SW 1271 (cell line): ENCODE results near the gene FTCD.
A peak's percentile ranks its signal among the peaks of the same experiment; 100 is the strongest.
"Not testable (repeated sequence)": the region's sequence is repeated elsewhere in the genome, so short reads cannot be mapped to it uniquely, and the experiment has no call there.

Experiments
- DNase-seq, 2 experiments: peaks; one replicate each; lab custom pipeline; 2025; lab: John Stamatoyannopoulos, UW

The FTCD gene

DNA sequence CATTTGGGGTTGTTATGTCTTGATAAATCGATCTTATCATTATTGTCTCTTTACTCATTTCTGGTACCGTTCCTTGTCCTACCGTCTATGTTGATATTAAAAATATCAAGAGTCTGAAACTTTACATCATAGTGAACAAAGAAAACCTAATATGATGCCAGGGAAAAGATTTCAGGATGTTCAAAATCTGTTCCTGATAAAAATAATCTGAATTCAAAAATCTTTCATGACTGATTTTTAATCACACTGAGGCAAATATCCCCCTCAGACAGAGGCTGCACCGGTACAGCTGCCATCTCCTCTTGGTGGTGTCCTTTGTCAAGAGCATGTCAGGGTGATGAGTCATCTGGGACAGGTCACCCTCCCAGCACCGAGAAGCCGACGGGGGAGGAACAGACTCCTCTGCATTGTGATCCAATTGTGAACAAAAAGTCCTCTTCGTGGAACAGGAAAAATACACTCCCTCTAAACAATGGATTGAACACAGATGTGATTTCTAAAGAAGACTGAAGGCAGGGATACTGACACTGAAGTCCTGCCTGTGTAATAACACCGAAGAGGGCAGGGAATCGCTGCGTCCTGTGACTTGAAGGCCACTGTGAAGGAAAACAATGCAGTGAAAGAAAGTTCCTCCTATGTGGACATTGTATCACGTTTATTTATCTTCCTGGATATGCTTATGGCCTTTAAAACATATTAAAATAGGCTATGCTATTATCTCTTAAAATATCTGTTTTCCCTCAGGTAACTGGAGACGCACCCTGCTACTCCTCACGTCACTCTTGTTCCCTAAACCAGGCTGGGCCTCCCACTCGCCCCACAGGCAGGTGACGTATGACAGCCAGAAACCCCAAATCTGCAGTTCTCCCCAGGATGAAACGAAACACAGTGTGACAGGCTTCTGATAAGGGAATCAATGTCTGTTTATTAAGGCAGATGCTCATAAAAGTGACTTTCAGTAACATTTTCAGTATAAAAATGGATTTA is 33.1 kb upstream of the FTCD start:
- DNase-seq: peak in 1 of 2 experiments; percentile 38

DNA sequence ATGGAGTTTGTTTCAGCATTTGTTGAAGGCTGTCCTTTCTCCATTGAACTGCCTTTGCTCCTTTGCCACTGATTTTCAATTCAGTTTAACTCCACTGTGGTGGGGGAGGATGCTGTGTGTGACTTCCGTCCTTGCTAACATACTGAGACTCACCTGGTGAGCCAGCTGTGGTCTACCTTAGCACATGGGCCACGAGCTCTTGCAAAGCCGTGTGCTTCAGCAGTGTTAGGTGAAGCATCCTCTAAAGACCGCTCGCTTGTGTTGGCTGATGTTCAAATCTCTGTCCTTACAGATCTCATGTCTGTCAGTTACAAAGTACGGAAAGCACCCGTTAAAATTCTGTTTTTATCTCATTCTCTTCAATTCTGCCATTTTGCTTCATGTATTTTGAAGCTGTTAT is 32.4 kb upstream of the FTCD start:
- DNase-seq: no peak

DNA sequence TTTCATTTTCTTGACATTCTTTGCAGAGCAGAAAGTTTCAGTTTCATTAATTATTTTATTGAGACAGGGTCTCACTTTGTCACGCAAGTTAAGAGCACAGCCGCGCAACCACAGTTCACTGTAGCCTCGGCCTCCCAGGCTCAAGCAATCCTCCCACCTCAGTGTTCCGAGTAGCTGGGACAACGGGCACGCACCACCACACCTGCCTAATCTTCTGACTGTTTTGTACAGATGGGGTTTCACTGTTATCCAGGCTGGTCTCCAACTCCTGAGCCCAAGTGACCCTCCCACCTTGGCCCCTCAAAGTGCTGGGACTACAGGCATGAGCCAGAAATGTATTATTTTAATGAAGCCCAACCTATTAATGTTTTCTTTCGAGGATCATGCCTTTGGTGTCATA is 31.9 kb upstream of the FTCD start:
- DNase-seq: no peak

DNA sequence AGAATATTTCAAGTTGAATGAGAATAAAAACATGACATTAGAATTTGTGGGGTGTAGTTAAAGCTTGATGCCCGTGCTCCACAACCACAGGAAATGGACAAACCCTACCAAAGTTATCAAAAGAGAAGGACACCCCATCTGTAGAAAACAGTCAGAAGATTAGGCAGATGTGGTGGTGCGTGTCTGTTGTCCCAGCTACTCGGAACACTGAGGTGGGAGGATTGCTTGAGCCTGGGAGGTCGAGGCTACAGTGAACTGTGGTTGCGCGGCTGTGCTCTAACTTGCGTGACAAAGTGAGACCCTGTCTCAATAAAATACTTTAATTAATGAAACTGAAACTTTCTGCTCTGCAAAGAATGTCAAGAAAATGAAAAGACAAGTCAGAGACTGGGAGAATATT is 30.3 kb upstream of the FTCD start:
- DNase-seq: no peak

GRCh38 chr21:46184625-46185555 is 29.5 kb upstream of the FTCD start:
- DNase-seq: peak; percentile 34 to 78

DNA sequence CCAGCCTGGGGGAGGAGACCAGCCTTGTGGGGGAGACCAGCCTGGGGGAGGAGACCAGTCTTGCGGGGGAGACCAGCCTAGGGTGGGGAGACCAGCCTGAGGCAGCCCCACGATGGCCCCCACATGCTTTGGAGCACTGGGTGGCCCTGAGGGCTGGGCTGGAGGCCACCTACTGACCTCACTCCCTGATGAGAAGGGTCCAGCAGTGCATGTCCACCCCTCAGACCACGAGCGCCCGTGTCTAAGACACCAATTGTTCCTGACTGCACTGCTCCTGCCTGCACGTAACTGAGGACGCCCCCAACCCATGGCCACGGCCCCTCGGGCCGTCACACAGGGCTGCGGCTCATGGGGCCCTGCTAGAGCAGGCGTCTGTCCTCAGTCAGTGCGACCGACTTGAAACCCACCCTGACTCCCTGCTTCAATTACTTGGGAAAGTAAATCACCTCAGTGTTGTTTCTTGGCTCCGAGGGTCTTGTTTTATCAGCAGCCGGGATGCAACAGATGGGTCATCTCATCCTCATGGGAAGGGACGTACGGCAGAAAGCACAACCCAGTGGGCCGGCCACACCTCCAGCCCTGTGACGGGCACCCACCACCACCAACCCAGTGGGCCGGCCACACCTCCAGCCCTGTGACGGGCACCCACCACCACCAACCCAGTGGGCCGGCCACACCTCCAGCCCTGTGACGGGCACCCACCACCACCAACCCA is 28.7 kb upstream of the FTCD start, which contains the start of gene SPATC1L:
SPATC1L (minus strand) TSS at position 550 of the 715 bp plus-strand sequence. CDS start 1,643 bp downstream, outside the sequence.
- peak in 1 of 2 experiments; percentile 45 for DNase-seq

GRCh38 chr21:46183337-46183909 is 28.0 kb upstream of the FTCD start:
- not testable (repeated sequence) for DNase-seq

DNA sequence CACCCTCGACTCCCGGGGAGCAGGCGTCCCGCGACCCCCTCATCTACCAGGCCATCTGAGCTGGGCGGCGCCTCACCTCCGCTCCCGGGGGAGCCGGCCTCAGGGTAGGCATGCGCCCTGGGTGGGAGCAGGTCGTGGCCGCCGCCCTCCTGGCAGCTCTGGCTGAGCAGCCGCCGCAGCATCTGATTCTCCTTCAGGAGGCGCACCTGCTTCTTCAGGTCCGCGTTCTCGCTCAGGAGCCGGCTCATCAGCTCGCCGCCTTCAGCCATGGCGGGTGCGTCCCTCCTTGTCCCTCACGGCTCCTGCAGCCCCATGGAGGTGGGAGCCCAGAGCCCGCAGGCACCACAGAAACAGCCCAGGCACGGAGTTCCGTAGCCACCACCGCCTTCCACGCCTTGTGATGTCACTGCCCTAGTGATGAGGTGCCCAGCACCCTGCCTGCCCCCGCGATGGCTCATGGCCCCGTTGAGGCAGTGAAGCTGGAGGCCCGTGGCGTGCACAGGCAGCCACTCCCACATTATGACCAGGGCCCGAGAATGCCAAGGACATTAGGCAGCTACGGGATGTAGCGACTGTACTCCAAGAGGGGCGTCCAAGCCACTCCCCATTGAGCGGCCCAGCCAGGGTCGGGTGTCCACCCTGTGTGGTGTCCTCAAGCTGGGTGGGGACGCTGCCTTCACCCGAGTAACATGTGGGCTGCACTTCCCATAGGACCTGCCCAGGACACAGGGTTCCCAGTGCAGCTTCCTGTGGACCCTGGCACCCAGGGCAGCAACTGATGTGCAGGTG is 27.4 kb upstream of the FTCD start:
- no peak for DNase-seq

DNA sequence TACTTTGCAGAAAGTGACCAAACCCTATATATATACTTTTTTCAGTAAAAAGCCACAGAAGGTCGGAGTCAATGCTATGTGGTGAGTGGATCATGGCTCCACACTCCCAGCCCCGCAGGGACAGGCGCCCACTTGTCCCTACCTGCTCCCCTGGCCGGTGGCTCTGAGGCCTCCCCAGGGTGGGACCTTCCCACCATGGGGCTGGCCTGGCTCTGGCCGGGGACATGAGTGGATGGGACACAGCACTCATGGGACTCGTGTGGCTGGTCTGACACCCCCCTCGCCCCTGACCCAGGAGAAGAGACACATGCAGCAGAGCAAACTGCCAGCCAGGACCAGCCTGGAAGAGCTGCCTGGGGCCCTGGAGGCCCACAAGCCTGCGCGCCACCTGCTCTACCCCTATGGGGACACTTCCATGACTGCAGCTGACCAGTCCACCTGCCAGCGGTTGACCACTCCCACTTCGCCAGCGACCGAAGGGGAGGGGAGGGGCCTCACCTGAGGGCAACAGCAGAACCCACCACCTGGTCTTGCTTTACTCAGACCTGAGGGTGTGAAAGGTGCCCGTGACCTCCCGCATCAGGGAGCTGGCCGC is 26.7 kb upstream of the FTCD start:
- DNase-seq: no peak

GRCh38 chr21:46181436-46181835 is 26.1 kb upstream of the FTCD start:
- no peak for DNase-seq

DNA sequence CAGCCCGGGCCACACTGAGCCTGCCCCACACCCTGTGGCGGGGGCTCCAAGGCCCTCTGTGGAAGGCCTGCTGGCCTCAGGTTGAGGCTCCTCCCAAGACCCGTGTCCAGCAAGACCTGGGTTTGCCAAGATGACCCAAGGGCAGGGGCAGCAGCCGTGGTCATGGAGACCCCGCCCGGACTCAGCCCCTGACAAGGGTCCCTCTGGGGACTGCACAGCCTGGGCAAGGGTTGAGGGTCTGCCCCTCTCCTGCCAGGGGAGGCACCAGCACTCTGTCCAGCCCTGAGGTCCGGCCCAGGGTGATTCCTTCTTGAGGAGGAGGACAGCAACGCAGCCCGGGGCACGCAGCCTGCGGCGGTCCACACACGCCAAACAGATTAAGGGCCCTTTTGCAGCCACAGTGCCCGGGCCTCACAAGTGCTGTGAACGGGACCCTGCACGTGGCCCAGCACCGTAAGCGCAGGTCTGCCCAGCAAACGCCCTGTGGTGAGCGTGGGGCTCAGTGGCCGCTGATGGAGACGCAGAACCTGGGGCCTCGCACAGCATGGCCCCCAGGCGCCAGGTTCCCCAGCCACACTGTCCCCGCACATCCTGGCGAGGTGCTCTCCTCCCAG is 25.5 kb upstream of the FTCD start:
- no peak for DNase-seq

- DNase-seq: no peak
These were observed 24.8 kb upstream of the FTCD start for GRCh38 chr21:46180079-46180722.

DNA sequence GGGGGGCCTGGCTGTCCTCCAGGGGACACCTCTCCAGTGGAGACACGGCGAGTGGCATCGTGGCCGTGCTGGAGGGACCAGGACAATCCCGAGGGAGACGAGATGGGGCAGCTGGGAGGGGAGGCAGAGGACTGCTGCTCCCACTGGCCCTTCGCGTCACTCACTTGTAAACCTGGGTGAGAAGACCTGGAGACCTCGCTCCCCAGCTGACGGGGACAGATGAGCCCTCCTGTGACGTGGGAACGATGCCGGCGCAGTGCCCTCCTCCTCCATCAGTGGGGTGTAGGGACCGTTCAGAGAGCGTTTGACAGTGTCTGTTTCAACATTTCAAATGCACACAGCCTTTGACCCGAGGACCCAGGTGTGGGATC is 24.3 kb upstream of the FTCD start:
- DNase-seq: no peak

- no peak for DNase-seq
These were observed 23.6 kb upstream of the FTCD start for GRCh38 chr21:46178961-46179360.

DNA sequence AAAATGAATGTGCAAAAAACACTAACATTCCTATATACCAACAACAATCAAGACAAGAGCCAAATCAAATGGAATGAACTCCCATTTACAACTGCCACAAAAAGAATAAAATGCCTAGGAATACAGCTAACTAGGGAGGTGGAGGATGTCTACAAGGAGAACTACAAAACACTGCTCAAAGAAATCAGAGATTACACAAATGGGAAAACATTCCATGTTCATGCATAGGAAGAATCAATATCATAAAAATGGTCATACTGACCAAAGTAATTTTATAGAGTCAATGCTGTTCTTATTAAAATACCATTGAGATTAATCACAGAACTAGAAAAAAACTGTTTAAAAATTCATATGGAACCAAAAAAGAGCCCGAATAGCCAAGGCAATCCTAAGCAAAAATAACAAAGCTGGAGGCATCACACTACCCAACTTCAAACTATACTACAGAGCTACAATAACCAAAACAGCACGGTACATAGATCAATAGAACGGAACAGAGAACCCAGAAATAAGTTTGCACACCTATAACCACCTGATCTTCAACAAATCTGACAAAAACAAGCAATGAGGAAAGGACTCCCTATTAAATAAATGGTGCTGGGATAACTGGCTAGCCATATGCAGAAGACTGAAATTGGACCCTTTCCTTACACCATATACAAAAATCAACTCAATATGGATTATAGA is 21.2 kb upstream of the FTCD start:
- not testable (repeated sequence) for DNase-seq

DNA sequence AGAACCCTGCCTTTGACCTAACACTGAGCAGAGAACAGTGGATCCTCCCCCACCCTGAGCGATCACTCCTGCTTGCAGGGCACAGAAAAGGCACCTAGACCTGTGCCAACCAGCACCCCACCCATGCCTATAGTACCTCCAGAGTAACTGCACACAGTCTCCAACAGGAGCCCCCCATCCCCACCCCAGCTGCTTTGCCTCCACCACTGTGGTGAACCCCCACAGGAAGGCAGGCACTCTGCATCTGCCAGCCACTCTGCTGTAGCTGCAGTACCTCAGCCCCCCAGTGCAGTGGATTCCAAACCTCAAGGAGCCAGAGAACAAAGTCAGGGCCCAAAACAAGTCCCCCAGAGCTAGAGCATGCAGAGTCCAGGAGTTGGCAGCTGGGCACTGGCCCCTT is 18.2 kb upstream of the FTCD start:
- no peak for DNase-seq

DNA sequence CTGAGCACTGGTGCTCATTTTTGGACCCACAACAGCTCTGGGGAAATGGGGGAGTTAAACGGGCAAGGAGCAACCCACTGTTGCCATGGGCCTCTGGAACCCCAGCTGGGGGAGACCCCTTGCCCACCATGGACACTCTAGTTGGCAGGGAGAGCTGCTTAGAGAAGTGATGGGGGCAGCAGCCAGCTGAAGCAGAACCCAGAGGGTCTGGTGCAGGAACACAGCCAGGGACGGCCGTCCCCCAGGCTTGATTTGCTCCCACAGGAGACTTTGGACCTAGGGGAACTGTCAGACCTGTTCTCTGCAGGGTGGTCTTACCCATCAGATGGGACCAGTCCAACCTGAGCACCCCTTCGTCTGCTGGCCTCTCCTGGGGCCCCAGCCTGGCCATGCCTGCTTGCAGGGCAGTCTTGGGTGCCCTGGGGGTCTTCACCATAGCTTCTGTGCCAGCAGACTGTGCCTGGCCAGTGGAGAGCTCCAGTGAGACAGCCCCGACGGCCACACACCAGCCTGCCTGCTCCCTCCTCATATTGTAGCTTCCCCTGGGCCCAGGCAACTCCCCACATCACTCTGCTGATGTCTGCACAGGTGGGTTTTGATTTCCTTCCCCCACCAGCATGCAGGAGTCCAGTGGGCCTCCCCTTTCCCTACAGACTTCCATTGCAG is 17.6 kb upstream of the FTCD start:
- DNase-seq: no peak
